Ectodermal cell (in vitro differentiated cells): ENCODE data around the gene TMEM132C. TPM values are rescaled to one million over a fixed set of nuclear protein-coding genes. Genes with fewer than 3 reads are reported as not detected.
"Not testable (repeated sequence)": the region's sequence is repeated elsewhere in the genome, so short reads cannot be mapped to it uniquely, and the experiment has no call there.

Experiments
- H3K27ac ChIP-seq: 2 replicates; pipeline ENCODE4 v1.7.0; 2013; ENCODE audit warnings: mild to moderate bottlenecking, low read depth, low read length; ENCODE audit not compliant: insufficient read depth, poor library complexity, severe bottlenecking
- H3K27me3 ChIP-seq: 2 replicates; pipeline ENCODE4 v1.7.0; 2013; ENCODE audit warnings: mild to moderate bottlenecking, low read length; ENCODE audit not compliant: insufficient read depth, control insufficient read depth, poor library complexity, severe bottlenecking
- H3K36me3 ChIP-seq: one replicate; pipeline ENCODE4 v1.7.0; 2013; ENCODE audit warnings: low read length; ENCODE audit not compliant: control insufficient read depth, insufficient read depth
- H3K4me1 ChIP-seq: one replicate; pipeline ENCODE4 v1.7.0; 2013; ENCODE audit warnings: low read length; ENCODE audit not compliant: control insufficient read depth, insufficient read depth
- H3K4me3 ChIP-seq: 2 replicates; pipeline ENCODE4 v1.7.0; 2013; ENCODE audit warnings: low read depth, low read length, control low read depth; ENCODE audit not compliant: insufficient read depth
- H3K9me3 ChIP-seq: 2 replicates; pipeline ENCODE4 v1.7.0; 2013; ENCODE audit warnings: mild to moderate bottlenecking, low read length, moderate library complexity; ENCODE audit not compliant: control insufficient read depth
- WGBS, 2 experiments: methylation state at CpG; one replicate each; pipeline ENCODE4 v1.1.7; 2013; ENCODE audit warnings: missing lambda C conversion rate in 2 of 2; 5-methylcytosine and 5-hydroxymethylcytosine counted together
- polyA plus RNA-seq, 4 experiments: library from polyadenylated mRNA; stranded (reverse); fragments of 50-300 nt; gene quantifications; one replicate each; pipeline ENCODE4 v1.2.3, GENCODE V29; 2013

Gene TMEM132C
- 39.6 TPM for polyA plus RNA-seq (2013, experiment 1 of 4)
- 50.5 TPM for polyA plus RNA-seq (2013, experiment 2 of 4)
- 28.2 TPM for polyA plus RNA-seq (2013, experiment 3 of 4)
- 32.7 TPM for polyA plus RNA-seq (2013, experiment 4 of 4)

GRCh38 chr12:128267131-128267622 is at the start of gene TMEM132C:
TSS of gene TMEM132C (plus strand) at chr12:128267170. CDS start at chr12:128267403, 233 bp downstream.
- Histone ChIP-seq H3K36me3 (no peaks in the 10 kb centered on the region), H3K4me1 (peaks cover 22% of the 10 kb centered on the region), H3K9me3 (no peaks in the 10 kb centered on the region), H3K27me3 (peaks cover 62% of the 10 kb centered on the region), H3K4me3 (peak within 1 kb of the TSS; percentile 80), H3K27ac (no peak within 1 kb of the TSS)
- 0 to 1% methylated on average over 73 of the region's 73 CpGs for WGBS, 2 experiments

- no peak overlapping the region for H3K27ac ChIP-seq
- H3K9me3 ChIP-seq = no peaks in the 10 kb centered on the region
- 86 to 91% methylated on average over 7 of the region's 7 CpGs for WGBS, 2 experiments
- no peaks in the 10 kb centered on the region for H3K27me3 ChIP-seq
- H3K36me3 ChIP-seq = no peaks in the 10 kb centered on the region
- no peaks in the 10 kb centered on the region for H3K4me1 ChIP-seq
- no peak overlapping the region for H3K4me3 ChIP-seq
Observed at GRCh38 chr12:128224226-128224625, 42.7 kb upstream of the TMEM132C start.

DNA sequence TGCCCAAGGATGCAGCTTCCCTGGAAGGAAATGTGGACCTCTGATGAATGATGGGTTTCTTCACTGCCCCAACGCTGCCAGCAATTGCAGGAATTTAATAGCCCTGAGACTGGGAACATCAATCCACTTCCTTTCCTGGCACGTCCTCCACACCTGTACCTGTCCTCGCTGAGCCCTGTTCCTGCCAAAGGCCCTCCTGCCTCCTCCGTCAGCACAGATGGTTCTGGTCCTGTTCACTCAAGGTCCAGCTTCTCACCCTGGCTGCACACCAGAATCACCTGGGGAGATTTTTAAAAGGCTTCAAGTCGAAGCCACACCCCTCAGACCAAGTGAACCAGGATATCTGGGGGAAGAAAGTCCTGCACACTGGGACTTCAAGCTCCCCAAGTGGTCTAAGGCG is 38.4 kb upstream of the TMEM132C start:
- H3K4me1 ChIP-seq = no peaks in the 10 kb centered on the region
- no peaks in the 10 kb centered on the region for H3K9me3 ChIP-seq
- no peaks in the 10 kb centered on the region for H3K27me3 ChIP-seq
- WGBS, 2 experiments = 90 to 92% methylated on average over 6 of the region's 6 CpGs
- no peak overlapping the region for H3K27ac ChIP-seq
- H3K36me3 ChIP-seq = no peaks in the 10 kb centered on the region
- H3K4me3 ChIP-seq = no peak overlapping the region

GRCh38 chr12:128235635-128236417 is 31.1 kb upstream of the TMEM132C start:
- no peaks in the 10 kb centered on the region for H3K36me3 ChIP-seq
- no peak overlapping the region for H3K4me3 ChIP-seq
- H3K27ac ChIP-seq = no peak overlapping the region
- H3K4me1 ChIP-seq = no peaks in the 10 kb centered on the region
- no peaks in the 10 kb centered on the region for H3K27me3 ChIP-seq
- H3K9me3 ChIP-seq = no peaks in the 10 kb centered on the region
- 79 to 85% methylated on average over 4 to 6 of the region's 6 CpGs for WGBS, 2 experiments

GRCh38 chr12:128236525-128236924 is 30.4 kb upstream of the TMEM132C start:
- Histone ChIP-seq H3K27me3 (no peaks in the 10 kb centered on the region), H3K9me3 (no peaks in the 10 kb centered on the region), H3K27ac (no peak overlapping the region), H3K36me3 (no peaks in the 10 kb centered on the region), H3K4me1 (no peaks in the 10 kb centered on the region), H3K4me3 (no peak overlapping the region)
- WGBS, 2 experiments = 97 to 100% methylated on average over 1 of the region's 1 CpG

DNA sequence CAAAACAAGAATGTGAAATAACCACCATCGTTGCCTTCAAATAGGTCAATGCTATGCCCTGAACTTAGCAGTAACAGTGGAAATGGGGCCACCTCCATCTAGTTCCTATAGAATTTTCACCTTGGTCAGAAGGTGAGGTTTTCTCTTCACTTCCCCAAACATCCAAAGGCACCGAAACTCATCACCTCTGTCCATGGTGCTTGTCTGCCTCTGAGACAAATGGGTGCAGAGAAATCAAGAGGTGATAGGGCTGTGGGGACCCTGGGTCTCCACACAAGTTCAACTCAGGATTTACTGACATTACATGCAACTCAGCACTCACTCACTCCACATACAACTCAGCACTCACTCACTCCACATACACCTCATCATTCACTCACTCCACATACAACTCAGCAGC is 26.2 kb upstream of the TMEM132C start:
- H3K36me3 ChIP-seq = no peaks in the 10 kb centered on the region
- WGBS, 2 experiments = 85 to 93% methylated on average over 2 of the region's 2 CpGs
- H3K4me3 ChIP-seq = no peak overlapping the region
- no peak overlapping the region for H3K27ac ChIP-seq
- H3K9me3 ChIP-seq = no peaks in the 10 kb centered on the region
- H3K4me1 ChIP-seq = no peaks in the 10 kb centered on the region
- no peaks in the 10 kb centered on the region for H3K27me3 ChIP-seq

GRCh38 chr12:128245121-128245520 is 21.8 kb upstream of the TMEM132C start:
- Histone ChIP-seq H3K4me3 (no peak overlapping the region), H3K4me1 (no peaks in the 10 kb centered on the region), H3K9me3 (no peaks in the 10 kb centered on the region), H3K27ac (no peak overlapping the region), H3K36me3 (no peaks in the 10 kb centered on the region), H3K27me3 (no peaks in the 10 kb centered on the region)
- 94 to 97% methylated on average over 2 of the region's 2 CpGs for WGBS, 2 experiments

DNA sequence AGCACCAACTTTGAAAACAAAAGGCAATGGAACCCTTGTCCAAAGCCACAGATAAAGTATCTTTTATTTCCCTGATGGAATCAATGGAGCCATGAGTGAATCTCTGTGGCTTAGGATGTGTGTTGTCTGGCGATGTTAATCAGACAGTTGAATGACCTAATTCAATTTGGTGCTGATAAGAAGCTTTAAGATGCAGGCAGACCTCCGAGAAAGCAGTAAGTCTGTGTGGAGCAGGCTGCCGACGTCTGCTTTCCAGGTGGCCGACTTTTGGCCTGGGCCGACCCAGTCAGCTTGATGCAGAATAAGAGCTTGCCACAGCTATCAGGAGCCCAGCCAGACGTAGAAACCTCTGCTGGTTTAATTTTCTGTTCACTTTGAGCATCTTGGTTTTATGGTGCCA is 21.1 kb upstream of the TMEM132C start:
- no peak overlapping the region for H3K27ac ChIP-seq
- no peak overlapping the region for H3K4me3 ChIP-seq
- WGBS, 2 experiments = 51 to 52% methylated on average over 7 of the region's 7 CpGs
- H3K4me1 ChIP-seq = no peaks in the 10 kb centered on the region
- no peaks in the 10 kb centered on the region for H3K9me3 ChIP-seq
- H3K36me3 ChIP-seq = no peaks in the 10 kb centered on the region
- no peaks in the 10 kb centered on the region for H3K27me3 ChIP-seq

DNA sequence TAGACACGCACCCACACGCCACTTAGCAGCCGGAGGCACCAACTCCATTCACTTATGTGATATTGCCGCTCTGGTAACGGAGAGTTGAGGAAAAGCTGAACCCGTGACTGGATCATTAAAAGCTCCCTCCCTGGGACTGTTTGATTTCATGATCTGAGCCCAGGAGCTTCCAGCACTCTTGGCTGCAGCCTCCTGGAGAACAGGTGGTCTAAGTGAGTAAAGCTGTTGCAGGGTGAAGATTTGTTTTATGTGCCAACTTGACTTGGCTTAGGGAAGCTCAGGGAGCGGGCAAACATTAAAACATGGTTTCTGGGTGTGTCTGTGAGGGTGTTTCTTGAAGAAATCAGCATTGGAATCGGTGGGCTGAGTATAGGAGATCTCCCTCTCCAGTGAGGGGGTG is 16.9 kb upstream of the TMEM132C start:
- Histone ChIP-seq H3K4me3 (no peak overlapping the region), H3K9me3 (no peaks in the 10 kb centered on the region), H3K27me3 (no peaks in the 10 kb centered on the region), H3K27ac (no peak overlapping the region), H3K4me1 (no peaks in the 10 kb centered on the region), H3K36me3 (no peaks in the 10 kb centered on the region)
- WGBS, 2 experiments = 84% methylated on average over 8 of the region's 8 CpGs

DNA sequence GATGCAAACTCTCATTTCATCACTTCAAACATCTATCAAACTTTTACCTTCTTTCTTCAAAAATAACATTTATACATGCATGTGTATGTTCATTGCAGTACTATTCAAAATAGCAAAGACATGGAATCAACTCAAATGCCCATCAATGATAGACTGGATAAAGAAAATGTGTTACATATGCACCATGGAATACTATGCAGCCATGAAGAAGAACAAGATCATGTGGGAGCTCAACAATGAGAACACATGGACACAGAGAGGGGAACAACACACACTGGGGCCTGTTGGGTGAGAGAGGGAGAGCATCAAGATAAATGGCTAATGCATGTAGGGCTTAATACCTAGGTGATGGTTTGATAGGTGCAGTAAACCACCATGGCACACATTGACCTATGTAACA is 13.1 kb upstream of the TMEM132C start:
- not testable (repeated sequence) for H3K9me3 ChIP-seq, H3K36me3 ChIP-seq, H3K4me1 ChIP-seq, H3K27me3 ChIP-seq, H3K4me3 ChIP-seq, H3K27ac ChIP-seq
